Uterus (tissue), 2 donors: Measurements from ENCODE around the gene ADCY10.

Experiments used
- CTCF ChIP-seq, 4 experiments: fragments of 200-600 bp in 2 of 4; fragments of 450-650 bp in 2 of 4; sonication (generic) in 2 of 4; IDR thresholded peaks; one replicate each; pipeline ENCODE4 v1.5.1; 2016 to 2019; ENCODE audit warnings: antibody characterized with exemption in 4 of 4, mild to moderate bottlenecking in 2 of 4, moderate library complexity in 1 of 4
- POLR2A ChIP-seq, 2 donors: fragments of 450-650 bp; IDR thresholded peaks; one replicate each; pipeline ENCODE4 v1.6.1; 2016; ENCODE audit warnings: antibody characterized with exemption in 2 of 2, mild to moderate bottlenecking in 1 of 2, moderate library complexity in 1 of 2

GRCh38 chr1:167781558-167781957 is 132.4 kb downstream of the ADCY10 start:
- TF ChIP-seq CTCF (IDR thresholded peaks at IDR 0.05) (no peak), POLR2A (IDR thresholded peaks at IDR 0.05) (no peak)
